Measurements from ENCODE around the gene DNAJB12. TPM values are rescaled to one million over a fixed set of nuclear protein-coding genes. Genes with fewer than 3 reads are reported as not detected.

Gene DNAJB12
- total RNA-seq, 1 experiment from 2014 or later = 27.6 TPM

- H2BK20ac ChIP-seq (ENCODE audit: low read depth, low read length, poor library complexity, severe bottlenecking) = no peak overlapping the region
- TF ChIP-seq CTCF (conservative IDR thresholded peaks at IDR 0.05) = no peak
- no peak overlapping the region for H3K4me3 Mint-ChIP-seq
- peaks cover 3 to 9% of the 10 kb centered on the region in 2 experiments for H3K4me1 Mint-ChIP-seq
- no peak overlapping the region for H4K5ac ChIP-seq (ENCODE audit: insufficient read length, low read depth, low read length)
- no peak overlapping the region for H3K18ac ChIP-seq (ENCODE audit: insufficient read length, low read depth, low read length)
- no peaks in the 10 kb centered on the region for H3K79me2 ChIP-seq (ENCODE audit: insufficient read depth, low read length)
- no peak overlapping the region for H3K4ac ChIP-seq (ENCODE audit: low read depth, low read length)
- H3K79me1 ChIP-seq (ENCODE audit: insufficient read depth, low read depth, low read length, poor library complexity, severe bottlenecking) = no peaks in the 10 kb centered on the region
- no peak overlapping the region for H2BK15ac ChIP-seq (ENCODE audit: low read depth, low read length)
- H3K4me2 ChIP-seq (ENCODE audit: insufficient read depth, insufficient read length, low read length) = no peak overlapping the region
- H3T11ph ChIP-seq (ENCODE audit: low read length) = no peak overlapping the region
- 0 out of 5 replicates have a peak, but pooled peaks cover 0 to 2% of the 10 kb centered on the region in 2 experiments for H3K9me3 Mint-ChIP-seq
- no peak overlapping the region for H4K91ac ChIP-seq (ENCODE audit: insufficient read length, low read depth, low read length)
- no peak overlapping the region for H4K8ac ChIP-seq (replicated peaks; ENCODE audit: insufficient read length, low read depth, low read length)
- no peak overlapping the region for H3K27ac Mint-ChIP-seq
- no CpG with 5 or more reads among the region's 3 CpGs for WGBS (ENCODE audit: extremely low coverage, insufficient read length, low lambda C conversion rate)
- H2BK120ac ChIP-seq (ENCODE audit: low read depth, low read length, poor library complexity, severe bottlenecking) = no peak overlapping the region
- H3K4me1 ChIP-seq (ENCODE audit: insufficient read depth, low read length) = no peaks in the 10 kb centered on the region; the same call in 1 of the 2 replicates
- no peak overlapping the region for H3K27ac ChIP-seq (ENCODE audit: insufficient read length, low read depth, low read length)
- no peak overlapping the region for H2AK5ac ChIP-seq (ENCODE audit: insufficient read length, low read length)
- no peak overlapping the region for H3K23ac ChIP-seq (ENCODE audit: insufficient read length, low read depth, low read length)
- no peak overlapping the region for H2BK5ac ChIP-seq (ENCODE audit: insufficient read length, low read length)
- H3K36me3 Mint-ChIP-seq (ENCODE audit: insufficient read depth in 1 of 3, low read depth in 3 of 3) = no peaks in the 10 kb centered on the region
- H2BK12ac ChIP-seq (ENCODE audit: insufficient read length, low read depth, low read length) = no peak overlapping the region
- no peaks in the 10 kb centered on the region for H4K20me1 ChIP-seq (ENCODE audit: control insufficient read depth, insufficient read depth, insufficient read length)
- H2AFZ ChIP-seq (ENCODE audit: low read length) = no peak overlapping the region
- no peaks in the 10 kb centered on the region for H3K27me3 ChIP-seq (ENCODE audit: insufficient read depth, low read length)
- H3K9me3 ChIP-seq (ENCODE audit: control insufficient read depth, low read depth, low read length) = no peaks in the 10 kb centered on the region
- DNase-seq = no peak
- H3K27me3 Mint-ChIP-seq (ENCODE audit: low read depth) = no peaks in the 10 kb centered on the region
- no peak overlapping the region for H3K14ac ChIP-seq (ENCODE audit: insufficient read depth, low read length)
- H3K23me2 ChIP-seq (ENCODE audit: insufficient read length, low read depth, low read length, poor library complexity, severe bottlenecking) = no peaks in the 10 kb centered on the region
- no peak overlapping the region for H3K56ac ChIP-seq (ENCODE audit: insufficient read length, low read depth, low read length)
- no peak overlapping the region for H3K9ac ChIP-seq (ENCODE audit: extremely low read depth, insufficient read length, low read length)
These were observed 71.6 kb downstream of the DNAJB12 start for GRCh38 chr10:72283131-72283530.

Other genes starting within 250 kb of the DNAJB12 start
- gene ANAPC16, start 138.9 kb downstream of the DNAJB12 start, total RNA-seq (2021) = 66.6 and 73.8 TPM in 2 replicates
- 36.9 and 41.2 TPM in 2 replicates for gene ASCC1, start 138.6 kb downstream of the DNAJB12 start, total RNA-seq (2021)
- gene DDIT4, start 81.0 kb downstream of the DNAJB12 start, total RNA-seq (2021) = 82.9 and 84.0 TPM in 2 replicates